ENCODE data around the gene PNMA3. TPM values are rescaled to one million over a fixed set of nuclear protein-coding genes. Genes with fewer than 3 reads are reported as not detected.
"Not testable (repeated sequence)": the region's sequence is repeated elsewhere in the genome, so short reads cannot be mapped to it uniquely, and the experiment has no call there.

The PNMA3 gene
- total and polyA plus RNA-seq, 2 of the 4 experiments (the other 2 are of a cell fraction) = 0.03 TPM; not detected in 1

DNA sequence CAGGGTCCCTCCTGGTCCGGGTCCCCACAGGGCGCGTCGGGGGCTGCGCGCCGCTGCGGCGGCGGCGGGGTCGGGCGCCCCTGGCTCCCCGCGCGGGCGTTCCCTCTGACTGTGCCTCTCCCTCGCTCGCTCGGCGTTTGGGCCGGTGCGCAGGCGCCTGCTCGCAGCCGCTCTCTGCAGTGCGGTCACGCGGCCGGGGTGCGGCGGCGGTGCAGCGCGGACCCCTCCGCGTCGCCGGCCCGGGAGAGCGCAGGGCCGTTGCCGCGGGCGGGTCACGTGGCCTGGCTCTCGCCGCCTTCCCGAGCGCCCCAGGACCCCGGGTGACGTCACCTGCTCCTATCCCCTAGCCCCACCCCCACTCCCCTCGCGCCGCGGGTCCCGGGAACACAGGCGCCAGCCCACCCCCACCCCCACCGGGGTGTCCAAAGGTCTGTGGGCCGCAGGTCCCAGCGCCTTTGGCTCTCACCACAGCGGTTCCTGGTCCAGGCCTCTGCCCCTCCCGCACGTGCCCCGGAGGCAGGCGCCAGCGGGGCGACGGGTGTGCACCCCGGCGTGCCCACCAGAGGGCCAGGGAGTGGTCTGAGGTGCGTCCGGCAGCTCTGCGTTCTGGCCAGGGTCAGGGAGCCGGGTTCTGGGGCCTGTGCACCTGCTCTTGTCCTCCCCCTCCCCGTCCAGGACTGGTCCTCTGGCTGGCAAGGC lies 21.3 kb downstream of the PNMA3 start:
- H3K9me3 ChIP-seq (ENCODE audit: control insufficient read depth, insufficient read depth, low read length); H3K36me3 ChIP-seq (ENCODE audit: control insufficient read depth, insufficient read depth, low read length); H3K4me3 ChIP-seq (ENCODE audit: insufficient read depth, low read depth, low read length); H3K9me1 ChIP-seq (ENCODE audit: insufficient read depth, low read length); H3K4me1 ChIP-seq (ENCODE audit: control insufficient read depth, insufficient read depth, low read length); H4K8ac ChIP-seq (ENCODE audit: low read depth in 2 of 2, low read length in 2 of 2); dilution Hi-C loops (cut with HindIII; ENCODE audit: low sequenced_read_pairs, unreplicated experiment); H3K79me1 ChIP-seq (ENCODE audit: low read depth in 1 of 2, low read length in 2 of 2); POLR2A ChIA-PET (ENCODE audit: unreplicated experiment); H4K5ac ChIP-seq (ENCODE audit: low read depth, low read length); H2BK120ac ChIP-seq (ENCODE audit: low read depth, low read length); H3K4ac ChIP-seq (ENCODE audit: low read depth, low read length); DNase-seq; H3K27me3 ChIP-seq (ENCODE audit: control insufficient read depth, insufficient read depth, low read length); H3K27ac ChIP-seq (ENCODE audit: insufficient read depth, low read length); H2AK5ac ChIP-seq (ENCODE audit: low read depth, low read length); H3K9ac ChIP-seq (ENCODE audit: low read depth, low read length); H2AFZ ChIP-seq (replicated peaks; ENCODE audit: low read length, poor library complexity); H3K23ac ChIP-seq (ENCODE audit: low read depth, low read length); H3K14ac ChIP-seq (replicated peaks; ENCODE audit: low read depth, low read length); H2BK15ac ChIP-seq (ENCODE audit: low read depth, low read length); H4K91ac ChIP-seq (ENCODE audit: insufficient read depth, low read depth, low read length); BruUV-seq (replicated peaks); H2BK20ac ChIP-seq (ENCODE audit: low read depth, low read length); H2BK5ac ChIP-seq (ENCODE audit: low read depth, low read length, poor library complexity, severe bottlenecking); H2AK9ac ChIP-seq (replicated peaks; ENCODE audit: low read depth, low read length, poor library complexity); H3K56ac ChIP-seq (ENCODE audit: extremely low read depth, insufficient read depth, low read length); CTCF ChIA-PET; intact Hi-C loops (cut with micrococcal nuclease); H4K20me1 ChIP-seq (ENCODE audit: insufficient read depth, low read length); H3K4me2 ChIP-seq (ENCODE audit: low read depth, low read length); H3K18ac ChIP-seq (ENCODE audit: low read depth, low read length); in situ Hi-C loops (cut with MboI; ENCODE audit: low sequenced_read_pairs): not testable (repeated sequence)
- no CpG with 5 or more reads among the region's 76 CpGs for WGBS, 2 experiments (ENCODE audit: extremely low coverage in 2 of 2, insufficient read length in 1 of 2)
- ATAC-seq (ENCODE audit: low read depth) = peak; percentile 94

DNA sequence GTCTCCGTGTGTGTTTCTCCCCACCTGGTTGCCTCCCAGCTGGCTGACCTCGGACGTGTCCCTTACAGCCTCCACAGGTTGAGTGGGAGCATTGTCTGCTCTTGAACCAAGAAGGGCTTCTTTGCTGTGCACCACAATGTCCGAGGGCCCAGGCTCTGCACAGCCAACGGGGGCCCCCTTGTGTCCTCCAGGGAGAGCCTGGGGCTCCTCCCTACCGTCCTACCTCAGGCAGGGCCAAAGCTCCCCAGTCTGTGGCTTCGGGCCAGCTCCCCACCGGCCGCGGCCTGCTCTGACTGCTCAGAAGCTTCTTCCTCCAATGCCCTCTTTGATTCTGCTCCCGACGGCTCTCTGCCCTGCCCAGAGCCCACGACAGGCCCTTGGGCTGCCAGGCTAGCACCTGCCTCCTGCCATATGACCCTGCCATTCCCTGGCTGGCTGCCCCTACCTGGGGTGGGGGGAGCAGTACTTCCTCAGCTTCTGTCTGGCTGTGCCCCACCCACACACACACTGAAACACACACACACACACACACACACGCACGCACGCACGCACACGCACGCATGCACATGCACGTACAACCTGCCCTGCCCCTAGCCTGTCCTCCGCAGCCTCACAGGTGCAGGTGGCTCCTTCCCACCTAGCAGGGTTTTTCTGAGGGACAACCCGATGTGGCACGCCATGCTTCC lies 27.1 kb downstream of the PNMA3 start:
- H3K27me3 ChIP-seq (ENCODE audit: control insufficient read depth, insufficient read depth, low read length); H4K91ac ChIP-seq (ENCODE audit: insufficient read depth, low read depth, low read length); H4K8ac ChIP-seq (ENCODE audit: low read depth in 2 of 2, low read length in 2 of 2); CTCF ChIA-PET; H3K9me1 ChIP-seq (ENCODE audit: insufficient read depth, low read length); H3K23ac ChIP-seq (ENCODE audit: low read depth, low read length); H3K9ac ChIP-seq (ENCODE audit: low read depth, low read length); H3K4ac ChIP-seq (ENCODE audit: low read depth, low read length); H4K5ac ChIP-seq (ENCODE audit: low read depth, low read length); intact Hi-C loops (cut with micrococcal nuclease); H3K56ac ChIP-seq (ENCODE audit: extremely low read depth, insufficient read depth, low read length); dilution Hi-C loops (cut with HindIII; ENCODE audit: low sequenced_read_pairs, unreplicated experiment); ATAC-seq (ENCODE audit: low read depth); H3K4me2 ChIP-seq (ENCODE audit: low read depth, low read length); H4K20me1 ChIP-seq (ENCODE audit: insufficient read depth, low read length); H3K79me1 ChIP-seq (ENCODE audit: low read depth in 1 of 2, low read length in 2 of 2); H3K27ac ChIP-seq (ENCODE audit: insufficient read depth, low read length); BruUV-seq (replicated peaks); POLR2A ChIA-PET (ENCODE audit: unreplicated experiment); H3K14ac ChIP-seq (replicated peaks; ENCODE audit: low read depth, low read length); H2AFZ ChIP-seq (replicated peaks; ENCODE audit: low read length, poor library complexity); H2BK20ac ChIP-seq (ENCODE audit: low read depth, low read length); in situ Hi-C loops (cut with MboI; ENCODE audit: low sequenced_read_pairs); DNase-seq; H3K4me3 ChIP-seq (ENCODE audit: insufficient read depth, low read depth, low read length); H2BK15ac ChIP-seq (ENCODE audit: low read depth, low read length); H3K36me3 ChIP-seq (ENCODE audit: control insufficient read depth, insufficient read depth, low read length); H2BK5ac ChIP-seq (ENCODE audit: low read depth, low read length, poor library complexity, severe bottlenecking); H3K18ac ChIP-seq (ENCODE audit: low read depth, low read length); H2AK9ac ChIP-seq (replicated peaks; ENCODE audit: low read depth, low read length, poor library complexity); H2AK5ac ChIP-seq (ENCODE audit: low read depth, low read length); H2BK120ac ChIP-seq (ENCODE audit: low read depth, low read length); H3K9me3 ChIP-seq (ENCODE audit: control insufficient read depth, insufficient read depth, low read length); H3K4me1 ChIP-seq (ENCODE audit: control insufficient read depth, insufficient read depth, low read length): not testable (repeated sequence)
- WGBS, 2 experiments (ENCODE audit: extremely low coverage in 2 of 2, insufficient read length in 1 of 2) = no CpG with 5 or more reads among the region's 23 CpGs
